GM23338 (cell line): Measurements from ENCODE around the gene CST1. TPM values are rescaled to one million over a fixed set of nuclear protein-coding genes. Genes with fewer than 3 reads are reported as not detected.

Experiments used
- ATAC-seq: fragments of 200-7000 bp; cut with Tn5 transposase; 3 replicates; pipeline ENCODE4 v1.9.1; 2020
- DNase-seq: peaks from one replicate; pipeline ENCODE4 v3.0.0-alpha.2; 2015; ENCODE audit warnings: low spot score
- H2AFZ ChIP-seq: fragments of 200-600 bp; sonication (generic); 2 replicates; pipeline ENCODE4 v1.8.0; 2016; ENCODE audit warnings: antibody characterized with exemption, mild to moderate bottlenecking, moderate library complexity
- H3F3A ChIP-seq: fragments of 200-600 bp; sonication (generic); replicated peaks from 2 replicates; pipeline ENCODE4 v1.8.0; 2017; ENCODE audit warnings: antibody characterized with exemption, mixed run types, low read depth
- H3K27ac ChIP-seq: fragments of 200-600 bp; sonication (generic); 2 replicates; pipeline ENCODE4 v1.6.1; 2016; ENCODE audit warnings: low read depth
- H3K27me3 ChIP-seq: fragments of 200-600 bp; sonication (generic); 2 replicates; pipeline ENCODE4 v1.8.0; 2016; ENCODE audit warnings: mild to moderate bottlenecking, mixed run types, moderate library complexity; ENCODE audit not compliant: insufficient read depth
- H3K36me3 ChIP-seq: fragments of 200-600 bp; sonication (generic); 2 replicates; pipeline ENCODE4 v1.8.0; 2016; ENCODE audit warnings: mild to moderate bottlenecking; ENCODE audit not compliant: insufficient read depth
- H3K4me1 ChIP-seq: fragments of 200-600 bp; sonication (generic); 2 replicates; pipeline ENCODE4 v1.8.0; 2016; ENCODE audit warnings: mild to moderate bottlenecking, moderate library complexity; ENCODE audit not compliant: insufficient read depth
- H3K4me2 ChIP-seq: fragments of 200-600 bp; sonication (generic); 2 replicates; pipeline ENCODE4 v1.7.1; 2017; ENCODE audit warnings: mixed run types
- H3K4me3 ChIP-seq: fragments of 200-600 bp; sonication (generic); 2 replicates; pipeline ENCODE4 v1.6.1; 2016; ENCODE audit warnings: mixed run types
- H3K79me2 ChIP-seq: fragments of 200-600 bp; sonication (generic); replicated peaks from 2 replicates; pipeline ENCODE4 v1.8.0; 2017; ENCODE audit warnings: mild to moderate bottlenecking; ENCODE audit not compliant: insufficient read depth
- H3K9me2 ChIP-seq: fragments of 200-600 bp; sonication (generic); 2 replicates; pipeline ENCODE4 v1.8.0; 2017; ENCODE audit not compliant: insufficient read depth
- H4K20me1 ChIP-seq: fragments of 200-600 bp; sonication (generic); replicated peaks from 2 replicates; pipeline ENCODE4 v1.8.0; 2017; ENCODE audit warnings: mild to moderate bottlenecking; ENCODE audit not compliant: insufficient read depth
- H3K27ac Mint-ChIP-seq: 2 replicates; pipeline ENCODE4 v1.8.0; 2020; ENCODE audit warnings: inconsistent platforms, mild to moderate bottlenecking, moderate library complexity, mixed read lengths
- H3K27me3 Mint-ChIP-seq: 3 replicates; pipeline ENCODE4 v1.8.0; 2022; ENCODE audit warnings: low read depth, mild to moderate bottlenecking, moderate library complexity, mixed read lengths, inconsistent platforms; ENCODE audit not compliant: insufficient read depth, poor library complexity
- H3K36me3 Mint-ChIP-seq: 3 replicates; pipeline ENCODE4 v1.8.0; 2021; ENCODE audit warnings: low read depth, mild to moderate bottlenecking, inconsistent platforms, moderate library complexity, mixed read lengths
- H3K4me1 Mint-ChIP-seq: 3 replicates; pipeline ENCODE4 v1.8.0; 2020; ENCODE audit warnings: mild to moderate bottlenecking, inconsistent platforms, mixed read lengths
- H3K4me3 Mint-ChIP-seq: 3 replicates; pipeline ENCODE4 v1.8.0; 2021; ENCODE audit warnings: moderate library complexity, mild to moderate bottlenecking, inconsistent platforms, mixed read lengths
- H3K9me3 Mint-ChIP-seq: 3 replicates; pipeline ENCODE4 v1.8.0; 2020; ENCODE audit warnings: moderate library complexity, mild to moderate bottlenecking, inconsistent platforms, mixed read lengths
- CREB1 ChIP-seq: fragments of 250-450 bp; sonication (Bioruptor Pico); IDR thresholded peaks from 2 replicates; pipeline ENCODE4 v1.5.0; 2020; ENCODE audit warnings: low read depth, mild to moderate bottlenecking, moderate library complexity
- CTCF ChIP-seq, 2 experiments: fragments of 200-600 bp in 1 of 2; sonication (generic) in 1 of 2; conservative IDR thresholded peaks; 2 replicates each; pipeline versions ENCODE4 v1.5.1 to v1.6.1; 2016 to 2017; ENCODE audit warnings: antibody characterized with exemption in 2 of 2, low read depth in 2 of 2, mild to moderate bottlenecking in 2 of 2, moderate library complexity in 1 of 2
- ETS1 ChIP-seq: IDR thresholded peaks from 2 replicates; pipeline ENCODE4 v1.6.1; 2016; ENCODE audit warnings: antibody characterized with exemption
- EZH2 ChIP-seq: fragments of 200-600 bp; sonication (generic); IDR thresholded peaks from one replicate; pipeline ENCODE4 v1.8.0; 2017; ENCODE audit warnings: antibody characterized with exemption, mild to moderate bottlenecking, low read depth; ENCODE audit not compliant: unreplicated experiment
- JUNB ChIP-seq: IDR thresholded peaks from one replicate; pipeline ENCODE4 v1.6.1; 2016; ENCODE audit warnings: antibody characterized with exemption; ENCODE audit not compliant: unreplicated experiment
- NANOG ChIP-seq: IDR thresholded peaks from 2 replicates; pipeline ENCODE4 v1.6.1; 2016; ENCODE audit warnings: antibody characterized with exemption, borderline replicate concordance
- STAT1 ChIP-seq: IDR thresholded peaks from one replicate; pipeline ENCODE4 v1.6.1; 2016; ENCODE audit warnings: antibody characterized with exemption; ENCODE audit not compliant: unreplicated experiment
- ZNF331 ChIP-seq: fragments of 250-450 bp; sonication (Bioruptor Pico); IDR thresholded peaks from 2 replicates; pipeline ENCODE4 v1.5.0; 2020; ENCODE audit warnings: low read depth, mild to moderate bottlenecking, moderate library complexity
- polyA plus RNA-seq: library from polyadenylated mRNA; unstranded; fragments of >200 nt; fragmentation: Nextera tagmentation; extraction: Ambion mirVana; gene quantifications from 2 replicates; pipeline ENCODE4 v1.2.1, GENCODE V29; 2016
- total RNA-seq: library from RNA; depleted of rRNA; stranded (reverse); fragments of >200 nt; shearing (Covaris generic); gene quantifications from 2 replicates; pipeline ENCODE4 v1.2.3, GENCODE V29; 2014
- TF ChIP-seq, protein P1 (sequence below): fragments of 250-450 bp; sonication (Bioruptor Pico); IDR thresholded peaks from 2 replicates; pipeline ENCODE4 v1.5.0; 2020; ENCODE audit warnings: mild to moderate bottlenecking, moderate library complexity
- TF ChIP-seq, protein P2 (sequence below): IDR thresholded peaks from one replicate; pipeline ENCODE4 v1.6.1; 2018; ENCODE audit warnings: antibody characterized with exemption; ENCODE audit not compliant: unreplicated experiment

CST1 gene
- total and polyA plus RNA-seq, 2 experiments from 2014 or later, result 1.8 to 4.9 TPM

DNA sequence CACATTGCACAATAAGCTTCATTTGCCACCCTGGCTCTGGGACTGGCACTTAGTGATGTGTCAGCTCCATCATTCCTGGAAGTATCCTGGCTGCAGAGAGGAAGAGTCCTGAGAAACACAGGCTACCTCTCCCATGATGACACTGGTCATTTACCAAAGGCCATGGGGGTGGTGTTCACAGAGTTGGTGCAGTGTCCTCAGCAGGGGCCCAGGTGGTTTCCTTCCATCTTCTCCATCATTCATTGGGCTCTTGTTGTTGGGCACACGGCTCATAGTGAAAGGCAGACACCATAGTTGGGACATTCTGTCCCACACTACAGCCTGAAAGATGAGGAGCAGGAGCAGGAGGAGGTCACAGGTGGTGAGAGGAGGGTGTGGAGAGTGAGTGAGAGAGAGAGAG lies 15.8 kb upstream of the CST1 start (continued):
- TF ChIP-seq, protein P1, sequence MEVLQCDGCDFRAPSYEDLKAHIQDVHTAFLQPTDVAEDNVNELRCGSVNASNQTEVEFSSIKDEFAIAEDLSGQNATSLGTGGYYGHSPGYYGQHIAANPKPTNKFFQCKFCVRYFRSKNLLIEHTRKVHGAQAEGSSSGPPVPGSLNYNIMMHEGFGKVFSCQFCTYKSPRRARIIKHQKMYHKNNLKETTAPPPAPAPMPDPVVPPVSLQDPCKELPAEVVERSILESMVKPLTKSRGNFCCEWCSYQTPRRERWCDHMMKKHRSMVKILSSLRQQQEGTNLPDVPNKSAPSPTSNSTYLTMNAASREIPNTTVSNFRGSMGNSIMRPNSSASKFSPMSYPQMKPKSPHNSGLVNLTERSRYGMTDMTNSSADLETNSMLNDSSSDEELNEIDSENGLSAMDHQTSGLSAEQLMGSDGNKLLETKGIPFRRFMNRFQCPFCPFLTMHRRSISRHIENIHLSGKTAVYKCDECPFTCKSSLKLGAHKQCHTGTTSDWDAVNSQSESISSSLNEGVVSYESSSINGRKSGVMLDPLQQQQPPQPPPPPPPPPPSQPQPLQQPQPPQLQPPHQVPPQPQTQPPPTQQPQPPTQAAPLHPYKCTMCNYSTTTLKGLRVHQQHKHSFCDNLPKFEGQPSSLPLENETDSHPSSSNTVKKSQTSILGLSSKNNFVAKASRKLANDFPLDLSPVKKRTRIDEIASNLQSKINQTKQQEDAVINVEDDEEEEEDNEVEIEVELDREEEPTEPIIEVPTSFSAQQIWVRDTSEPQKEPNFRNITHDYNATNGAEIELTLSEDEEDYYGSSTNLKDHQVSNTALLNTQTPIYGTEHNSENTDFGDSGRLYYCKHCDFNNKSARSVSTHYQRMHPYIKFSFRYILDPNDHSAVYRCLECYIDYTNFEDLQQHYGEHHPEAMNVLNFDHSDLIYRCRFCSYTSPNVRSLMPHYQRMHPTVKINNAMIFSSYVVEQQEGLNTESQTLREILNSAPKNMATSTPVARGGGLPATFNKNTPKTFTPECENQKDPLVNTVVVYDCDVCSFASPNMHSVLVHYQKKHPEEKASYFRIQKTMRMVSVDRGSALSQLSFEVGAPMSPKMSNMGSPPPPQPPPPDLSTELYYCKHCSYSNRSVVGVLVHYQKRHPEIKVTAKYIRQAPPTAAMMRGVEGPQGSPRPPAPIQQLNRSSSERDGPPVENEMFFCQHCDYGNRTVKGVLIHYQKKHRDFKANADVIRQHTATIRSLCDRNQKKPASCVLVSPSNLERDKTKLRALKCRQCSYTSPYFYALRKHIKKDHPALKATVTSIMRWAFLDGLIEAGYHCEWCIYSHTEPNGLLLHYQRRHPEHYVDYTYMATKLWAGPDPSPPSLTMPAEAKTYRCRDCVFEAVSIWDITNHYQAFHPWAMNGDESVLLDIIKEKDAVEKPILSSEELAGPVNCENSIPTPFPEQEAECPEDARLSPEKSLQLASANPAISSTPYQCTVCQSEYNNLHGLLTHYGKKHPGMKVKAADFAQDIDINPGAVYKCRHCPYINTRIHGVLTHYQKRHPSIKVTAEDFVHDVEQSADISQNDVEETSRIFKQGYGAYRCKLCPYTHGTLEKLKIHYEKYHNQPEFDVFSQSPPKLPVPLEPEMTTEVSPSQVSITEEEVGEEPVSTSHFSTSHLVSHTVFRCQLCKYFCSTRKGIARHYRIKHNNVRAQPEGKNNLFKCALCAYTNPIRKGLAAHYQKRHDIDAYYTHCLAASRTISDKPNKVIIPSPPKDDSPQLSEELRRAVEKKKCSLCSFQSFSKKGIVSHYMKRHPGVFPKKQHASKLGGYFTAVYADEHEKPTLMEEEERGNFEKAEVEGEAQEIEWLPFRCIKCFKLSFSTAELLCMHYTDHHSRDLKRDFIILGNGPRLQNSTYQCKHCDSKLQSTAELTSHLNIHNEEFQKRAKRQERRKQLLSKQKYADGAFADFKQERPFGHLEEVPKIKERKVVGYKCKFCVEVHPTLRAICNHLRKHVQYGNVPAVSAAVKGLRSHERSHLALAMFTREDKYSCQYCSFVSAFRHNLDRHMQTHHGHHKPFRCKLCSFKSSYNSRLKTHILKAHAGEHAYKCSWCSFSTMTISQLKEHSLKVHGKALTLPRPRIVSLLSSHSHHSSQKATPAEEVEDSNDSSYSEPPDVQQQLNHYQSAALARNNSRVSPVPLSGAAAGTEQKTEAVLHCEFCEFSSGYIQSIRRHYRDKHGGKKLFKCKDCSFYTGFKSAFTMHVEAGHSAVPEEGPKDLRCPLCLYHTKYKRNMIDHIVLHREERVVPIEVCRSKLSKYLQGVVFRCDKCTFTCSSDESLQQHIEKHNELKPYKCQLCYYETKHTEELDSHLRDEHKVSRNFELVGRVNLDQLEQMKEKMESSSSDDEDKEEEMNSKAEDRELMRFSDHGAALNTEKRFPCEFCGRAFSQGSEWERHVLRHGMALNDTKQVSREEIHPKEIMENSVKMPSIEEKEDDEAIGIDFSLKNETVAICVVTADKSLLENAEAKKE (CRISPR knock-in tag), result no peak

- Histone ChIP-seq H3F3A (no peaks in the 10 kb centered on the region), H3K27ac (no peak overlapping the region), H3K79me2 (no peaks in the 10 kb centered on the region), H3K4me1 (peaks cover 23% of the 10 kb centered on the region), H3K36me3 (no peaks in the 10 kb centered on the region), H3K27me3 (peaks cover 23% of the 10 kb centered on the region), H2AFZ (no peak overlapping the region), H3K9me2 (peaks cover 5% of the 10 kb centered on the region; the same call in 1 of the 2 replicates), H3K4me2 (peak overlapping the region; percentile 68; the same call in 1 of the 2 replicates), H3K4me3 (no peak overlapping the region), H4K20me1 (no peaks in the 10 kb centered on the region)
- Mint-ChIP-seq H3K27ac (no peak overlapping the region), H3K4me1 (peaks cover 28% of the 10 kb centered on the region), H3K36me3 (peaks cover 10% of the 10 kb centered on the region; the same call in 2 of the 3 replicates), H3K9me3 (peaks cover 11% of the 10 kb centered on the region; the same call in 1 of the 3 replicates), H3K27me3 (peaks cover 20% of the 10 kb centered on the region), H3K4me3 (no peak overlapping the region)
- ATAC-seq (no peak), DNase-seq (no peak)
- TF ChIP-seq EZH2, result no peak
- TF ChIP-seq, protein P2, sequence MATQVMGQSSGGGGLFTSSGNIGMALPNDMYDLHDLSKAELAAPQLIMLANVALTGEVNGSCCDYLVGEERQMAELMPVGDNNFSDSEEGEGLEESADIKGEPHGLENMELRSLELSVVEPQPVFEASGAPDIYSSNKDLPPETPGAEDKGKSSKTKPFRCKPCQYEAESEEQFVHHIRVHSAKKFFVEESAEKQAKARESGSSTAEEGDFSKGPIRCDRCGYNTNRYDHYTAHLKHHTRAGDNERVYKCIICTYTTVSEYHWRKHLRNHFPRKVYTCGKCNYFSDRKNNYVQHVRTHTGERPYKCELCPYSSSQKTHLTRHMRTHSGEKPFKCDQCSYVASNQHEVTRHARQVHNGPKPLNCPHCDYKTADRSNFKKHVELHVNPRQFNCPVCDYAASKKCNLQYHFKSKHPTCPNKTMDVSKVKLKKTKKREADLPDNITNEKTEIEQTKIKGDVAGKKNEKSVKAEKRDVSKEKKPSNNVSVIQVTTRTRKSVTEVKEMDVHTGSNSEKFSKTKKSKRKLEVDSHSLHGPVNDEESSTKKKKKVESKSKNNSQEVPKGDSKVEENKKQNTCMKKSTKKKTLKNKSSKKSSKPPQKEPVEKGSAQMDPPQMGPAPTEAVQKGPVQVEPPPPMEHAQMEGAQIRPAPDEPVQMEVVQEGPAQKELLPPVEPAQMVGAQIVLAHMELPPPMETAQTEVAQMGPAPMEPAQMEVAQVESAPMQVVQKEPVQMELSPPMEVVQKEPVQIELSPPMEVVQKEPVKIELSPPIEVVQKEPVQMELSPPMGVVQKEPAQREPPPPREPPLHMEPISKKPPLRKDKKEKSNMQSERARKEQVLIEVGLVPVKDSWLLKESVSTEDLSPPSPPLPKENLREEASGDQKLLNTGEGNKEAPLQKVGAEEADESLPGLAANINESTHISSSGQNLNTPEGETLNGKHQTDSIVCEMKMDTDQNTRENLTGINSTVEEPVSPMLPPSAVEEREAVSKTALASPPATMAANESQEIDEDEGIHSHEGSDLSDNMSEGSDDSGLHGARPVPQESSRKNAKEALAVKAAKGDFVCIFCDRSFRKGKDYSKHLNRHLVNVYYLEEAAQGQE, result no peak
- no peak for TF ChIP-seq STAT1
- no peak for TF ChIP-seq ZNF331 (CRISPR knock-in tag)
- TF ChIP-seq JUNB, result no peak
- no peak for TF ChIP-seq ETS1
- no peak for TF ChIP-seq CREB1 (CRISPR knock-in tag)
- no peak for TF ChIP-seq NANOG
- TF ChIP-seq CTCF (conservative IDR thresholded peaks at IDR 0.05; ENCODE audit: low read depth in 2 of 2), result no peak
Measured at GRCh38 chr20:23765578-23765977, 14.8 kb upstream of the CST1 start.
